Astrocyte of the hippocampus (primary cell): Measurements from ENCODE around the gene GAMT.

ENCODE experiments used
- DNase-seq: peaks from one replicate; pipeline ENCODE4 v3.0.0; 2011; ENCODE audit warnings: low read depth, low spot score

Gene GAMT

GRCh38 chr19:1385816-1386215 lies 15.5 kb downstream of the GAMT start:
- DNase-seq = no peak

GRCh38 chr19:1384478-1385110 lies 16.7 kb downstream of the GAMT start:
- DNase-seq = no peak

- no peak for DNase-seq
These were observed 17.3 kb downstream of the GAMT start for GRCh38 chr19:1384085-1384462.

GRCh38 chr19:1383312-1384084 lies 17.8 kb downstream of the GAMT start, which contains the start of gene NDUFS7:
TSS of gene NDUFS7 (plus strand) at chr19:1383907. CDS start at chr19:1383927, 20 bp downstream.
- DNase-seq = peak; percentile 96

GRCh38 chr19:1383017-1383311 lies 18.4 kb downstream of the GAMT start:
- no peak for DNase-seq

GRCh38 chr19:1382250-1382649 lies 19.1 kb downstream of the GAMT start:
- no peak for DNase-seq

GRCh38 chr19:1379961-1380489 lies 21.3 kb downstream of the GAMT start:
- DNase-seq = no peak

GRCh38 chr19:1379126-1379905 lies 22.0 kb downstream of the GAMT start:
- DNase-seq = no peak

- no peak for DNase-seq
These were observed 23.2 kb downstream of the GAMT start for GRCh38 chr19:1377965-1378785.

- no peak for DNase-seq
These were observed 24.0 kb downstream of the GAMT start for GRCh38 chr19:1377176-1377964.

- DNase-seq = no peak
These were observed 24.9 kb downstream of the GAMT start for GRCh38 chr19:1376415-1376805.

GRCh38 chr19:1374250-1374577 lies 27.1 kb downstream of the GAMT start:
- no peak for DNase-seq

GRCh38 chr19:1373534-1374249 lies 27.6 kb downstream of the GAMT start:
- peak; percentile 84 for DNase-seq

- no peak for DNase-seq
These were observed 28.3 kb downstream of the GAMT start for GRCh38 chr19:1373042-1373533.

- no peak for DNase-seq
These were observed 30.6 kb downstream of the GAMT start for GRCh38 chr19:1370579-1371361.

GRCh38 chr19:1369214-1369805 lies 32.0 kb downstream of the GAMT start:
- DNase-seq = no peak

- no peak for DNase-seq
These were observed 34.2 kb downstream of the GAMT start for GRCh38 chr19:1366899-1367870.

GRCh38 chr19:1366296-1366695 lies 35.0 kb downstream of the GAMT start:
- DNase-seq = no peak
